Subcutaneous adipose tissue (tissue), 4 donors: ENCODE measurements around the gene ZNF677. TPM values are rescaled to one million over a fixed set of nuclear protein-coding genes. Genes with fewer than 3 reads are reported as not detected.
"Not testable (repeated sequence)": the region's sequence is repeated elsewhere in the genome, so short reads cannot be mapped to it uniquely, and the experiment has no call there.

ENCODE experiments used
- total RNA-seq, 4 donors: library from RNA; depleted of rRNA; stranded (reverse); fragments of >200 nt; gene quantifications; one replicate each; pipeline ENCODE4 v1.1.0, GENCODE V29; 2016
- TF ChIP-seq, protein P1 (sequence below): fragments of 450-650 bp; IDR thresholded peaks from one replicate; pipeline ENCODE4 v1.5.1; 2016; ENCODE audit warnings: low read depth, mild to moderate bottlenecking, control low read depth, antibody characterized with exemption, moderate library complexity

Gene ZNF677
- total RNA-seq, 4 donors from 2014 or later = 11.6 to 24.6 (median 19.0) TPM

DNA sequence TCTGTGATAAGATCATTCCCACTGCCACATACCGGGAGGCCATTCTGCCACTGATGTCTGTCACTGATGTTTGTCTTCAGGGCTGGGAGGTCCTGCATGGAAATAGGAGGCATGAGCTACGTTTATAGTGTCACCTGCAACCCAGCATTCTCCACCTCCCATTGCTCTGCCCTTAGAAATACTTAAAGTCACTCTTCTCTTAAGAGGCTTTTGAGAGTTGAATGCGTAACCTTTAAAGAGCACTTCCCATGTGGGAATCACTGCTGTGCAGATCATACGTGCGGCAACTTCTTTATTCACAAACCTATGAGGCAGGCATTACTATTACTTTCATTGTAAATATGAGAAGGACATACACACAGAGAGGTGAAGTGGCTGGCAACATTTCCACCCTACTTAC is 12.9 kb upstream of the ZNF677 start, which contains the start of gene VN1R4:
Gene VN1R4, minus strand, starts transcription at position 101 of the 400 bp plus-strand sequence. Its CDS starts 58 bp downstream, at position 43.
- TF ChIP-seq, protein P1, sequence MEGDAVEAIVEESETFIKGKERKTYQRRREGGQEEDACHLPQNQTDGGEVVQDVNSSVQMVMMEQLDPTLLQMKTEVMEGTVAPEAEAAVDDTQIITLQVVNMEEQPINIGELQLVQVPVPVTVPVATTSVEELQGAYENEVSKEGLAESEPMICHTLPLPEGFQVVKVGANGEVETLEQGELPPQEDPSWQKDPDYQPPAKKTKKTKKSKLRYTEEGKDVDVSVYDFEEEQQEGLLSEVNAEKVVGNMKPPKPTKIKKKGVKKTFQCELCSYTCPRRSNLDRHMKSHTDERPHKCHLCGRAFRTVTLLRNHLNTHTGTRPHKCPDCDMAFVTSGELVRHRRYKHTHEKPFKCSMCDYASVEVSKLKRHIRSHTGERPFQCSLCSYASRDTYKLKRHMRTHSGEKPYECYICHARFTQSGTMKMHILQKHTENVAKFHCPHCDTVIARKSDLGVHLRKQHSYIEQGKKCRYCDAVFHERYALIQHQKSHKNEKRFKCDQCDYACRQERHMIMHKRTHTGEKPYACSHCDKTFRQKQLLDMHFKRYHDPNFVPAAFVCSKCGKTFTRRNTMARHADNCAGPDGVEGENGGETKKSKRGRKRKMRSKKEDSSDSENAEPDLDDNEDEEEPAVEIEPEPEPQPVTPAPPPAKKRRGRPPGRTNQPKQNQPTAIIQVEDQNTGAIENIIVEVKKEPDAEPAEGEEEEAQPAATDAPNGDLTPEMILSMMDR = not testable (repeated sequence)

GRCh38 chr19:53257715-53258342 is 3.2 kb upstream of the ZNF677 start, which contains the start of gene VN1R2:
TSS of gene VN1R2 (plus strand) at chr19:53258292. CDS start at chr19:53258376, 84 bp downstream.
- TF ChIP-seq, protein P1 = not testable (repeated sequence)

DNA sequence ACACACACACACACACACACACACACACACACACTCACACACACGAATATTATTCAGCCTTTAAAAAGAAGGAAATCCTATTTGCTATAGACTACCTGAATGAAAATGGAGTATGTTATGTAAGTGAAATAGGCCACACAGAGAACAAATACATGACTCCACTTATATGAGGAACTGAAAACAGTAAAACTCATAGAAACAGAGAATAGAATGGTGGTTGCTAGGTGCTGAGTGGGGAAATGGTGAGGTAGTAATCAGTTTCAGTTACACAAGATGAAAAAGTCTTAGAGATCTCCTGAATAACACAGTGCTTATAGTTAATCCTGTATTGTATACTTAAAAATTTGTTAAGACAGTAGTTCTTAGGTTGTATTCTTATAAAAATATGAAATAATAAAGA is 8.2 kb downstream of the ZNF677 start:
- TF ChIP-seq, protein P1 = no peak

- TF ChIP-seq, protein P1 = no peak
Observed at GRCh38 chr19:53237114-53237777, 17.4 kb downstream of the ZNF677 start.

DNA sequence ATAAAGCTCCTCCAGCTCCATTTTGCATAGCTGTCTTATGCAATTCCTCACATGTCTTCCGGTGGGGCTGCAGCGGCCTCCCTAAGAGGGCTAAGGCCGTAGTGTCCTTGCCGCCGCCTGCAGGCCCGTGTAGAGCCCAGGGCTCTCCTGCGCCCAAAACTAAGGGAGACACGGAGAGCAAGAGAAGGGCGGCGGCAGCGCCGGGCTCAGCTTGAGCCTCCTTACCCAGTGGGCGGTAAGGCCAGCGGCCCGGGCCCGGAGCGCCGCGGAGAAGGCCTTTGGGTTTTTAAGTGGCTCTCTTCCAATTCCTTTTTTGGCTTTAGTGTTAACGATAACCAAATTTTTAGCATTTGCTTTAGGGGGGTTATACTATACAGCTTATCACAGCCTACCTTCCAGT is 30.1 kb downstream of the ZNF677 start:
- TF ChIP-seq, protein P1 = no peak

DNA sequence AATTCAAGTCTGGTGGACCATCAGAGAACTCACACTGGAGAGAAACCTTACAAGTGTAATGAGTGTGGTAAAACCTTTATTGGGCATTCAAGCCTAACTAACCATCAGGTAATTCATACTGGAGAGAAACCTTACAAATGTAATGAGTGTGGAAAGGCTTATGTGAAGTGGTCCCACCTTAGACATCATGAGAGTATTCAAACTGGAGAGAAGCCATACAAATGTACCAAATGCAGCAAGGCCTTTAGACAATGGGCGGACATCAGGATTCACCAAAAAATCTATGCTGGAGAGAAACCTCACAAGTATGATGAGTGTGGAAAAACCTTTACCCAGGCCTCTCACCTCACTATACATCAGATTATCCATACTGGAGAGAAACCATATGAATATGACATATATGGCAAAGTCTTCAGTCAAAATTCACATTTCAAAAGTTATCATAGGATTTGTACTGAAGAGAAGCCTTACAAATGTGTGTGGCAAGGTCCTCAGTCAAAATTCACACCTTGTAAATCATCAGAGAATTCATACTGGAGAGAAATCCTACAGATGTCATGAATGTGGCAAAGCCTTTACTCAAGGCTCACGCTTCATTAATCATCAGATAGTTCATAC is 41.9 kb downstream of the ZNF677 start:
- TF ChIP-seq, protein P1 = no peak

DNA sequence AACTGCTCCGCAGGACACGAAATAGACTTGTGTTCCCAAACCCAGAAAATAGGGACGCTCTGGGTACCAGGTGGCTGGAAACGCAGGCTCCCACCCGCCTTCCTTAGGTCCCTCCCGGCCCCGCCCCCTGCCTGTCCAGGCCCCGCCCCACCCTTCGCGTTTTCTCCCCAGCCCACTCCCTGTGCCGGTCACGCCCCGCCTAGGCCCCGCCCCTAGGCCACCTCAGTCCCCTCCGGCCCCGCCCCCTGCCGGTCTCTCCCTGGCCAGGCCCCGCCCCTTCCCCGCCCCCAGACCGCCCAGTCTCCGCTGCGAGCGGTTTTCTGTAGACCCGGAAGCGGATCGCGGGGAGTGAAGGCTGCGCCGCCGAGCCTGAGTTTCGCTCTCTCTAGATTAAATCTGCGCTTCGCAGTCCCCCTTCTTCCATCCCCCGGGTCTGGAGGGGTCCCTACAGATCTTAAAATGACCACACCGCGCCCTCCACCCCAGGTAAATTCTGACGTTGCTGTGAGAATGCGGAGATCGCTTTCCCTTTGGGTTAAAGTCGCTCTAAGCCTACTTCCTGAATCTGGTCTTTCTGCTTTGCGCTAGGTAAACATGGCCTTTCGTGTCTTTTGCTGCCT is 57.8 kb downstream of the ZNF677 start:
- TF ChIP-seq, protein P1 = no peak
